GM19240 (cell line): ENCODE results near the gene GRIN2D.
A peak's percentile ranks its signal among the peaks of the same experiment; 100 is the strongest.

ENCODE experiments used
- DNase-seq: peaks from one replicate; pipeline ENCODE4 v3.0.0; 2011; ENCODE audit warnings: low spot score; ENCODE audit not compliant: insufficient read length

GRIN2D gene

GRCh38 chr19:48397263-48398101 is 4.0 kb downstream of the GRIN2D start:
- no peak for DNase-seq

- DNase-seq = no peak
Observed at GRCh38 chr19:48398102-48398374, 4.6 kb downstream of the GRIN2D start.

- DNase-seq = peak; percentile 65
Observed at GRCh38 chr19:48398375-48399235, 5.1 kb downstream of the GRIN2D start.

- no peak for DNase-seq
Observed at GRCh38 chr19:48400018-48400742, 6.7 kb downstream of the GRIN2D start.

GRCh38 chr19:48401287-48401686 is 7.8 kb downstream of the GRIN2D start:
- DNase-seq = no peak

GRCh38 chr19:48403606-48404005 is 10.1 kb downstream of the GRIN2D start:
- DNase-seq = peak; percentile 83

- DNase-seq = no peak
Observed at GRCh38 chr19:48405010-48405659, 11.7 kb downstream of the GRIN2D start.

GRCh38 chr19:48405850-48406249 is 12.4 kb downstream of the GRIN2D start:
- DNase-seq = no peak

GRCh38 chr19:48413879-48414587 is 20.6 kb downstream of the GRIN2D start:
- DNase-seq = no peak

- no peak for DNase-seq
Observed at GRCh38 chr19:48415395-48415794, 21.9 kb downstream of the GRIN2D start.

- DNase-seq = no peak
Observed at GRCh38 chr19:48415806-48416221, 22.3 kb downstream of the GRIN2D start.

- no peak for DNase-seq
Observed at GRCh38 chr19:48417421-48417820, 24.0 kb downstream of the GRIN2D start.

- DNase-seq = no peak
Observed at GRCh38 chr19:48418317-48419064, 25.0 kb downstream of the GRIN2D start.

- DNase-seq = no peak
Observed at GRCh38 chr19:48419158-48419920, 25.9 kb downstream of the GRIN2D start.

GRCh38 chr19:48421548-48421947 is 28.1 kb downstream of the GRIN2D start:
- DNase-seq = no peak

- no peak for DNase-seq
Observed at GRCh38 chr19:48424694-48425219, 31.3 kb downstream of the GRIN2D start.

- DNase-seq = no peak
Observed at GRCh38 chr19:48428670-48429069, 35.2 kb downstream of the GRIN2D start.

GRCh38 chr19:48433337-48433736 is 39.9 kb downstream of the GRIN2D start:
- no peak for DNase-seq

- no peak for DNase-seq
Observed at GRCh38 chr19:48436586-48436985, 43.1 kb downstream of the GRIN2D start.
